Lower leg skin (tissue), 4 donors: ENCODE measurements around the gene TMEM184A. TPM values are rescaled to one million over a fixed set of nuclear protein-coding genes. Genes with fewer than 3 reads are reported as not detected.

ENCODE experiments used
- DNase-seq, 2 donors: peaks; one replicate each; pipeline ENCODE4 v3.0.0-alpha.2; 2019; ENCODE audit warnings: low spot score in 2 of 2
- H3K4me3 ChIP-seq: fragments of 200-600 bp; sonication (generic); 2 replicates; pipeline ENCODE4 v1.5.1; 2017; ENCODE audit warnings: mild to moderate bottlenecking, low read depth; ENCODE audit not compliant: poor library complexity, severe bottlenecking
- POLR2A ChIP-seq, 2 donors: fragments of 450-650 bp; IDR thresholded peaks; one replicate each; pipeline ENCODE4 v1.6.1; 2016 to 2017; ENCODE audit warnings: antibody characterized with exemption in 2 of 2, mild to moderate bottlenecking in 1 of 2, moderate library complexity in 1 of 2
- WGBS, 2 donors: methylation state at CpG; one replicate each; pipeline ENCODE4 v1.1.5; 2018; 5-methylcytosine and 5-hydroxymethylcytosine counted together
- intact Hi-C: fragments of 100-400 bp; cut with DNase I; formaldehyde crosslinking; loops from one replicate; pipeline ENCODE4 v1.15.0; 2023; ENCODE audit warnings: low total_unique reads
- total RNA-seq, 4 donors: library from RNA; depleted of rRNA; stranded (reverse); fragments of >200 nt; gene quantifications; one replicate each; pipeline ENCODE4 v1.1.0, GENCODE V29; 2016
- TF ChIP-seq, protein P1 (sequence below), 3 donors: fragments of 450-650 bp; IDR thresholded peaks; one replicate each; pipeline ENCODE4 v1.5.1; 2016; ENCODE audit warnings: antibody characterized with exemption in 3 of 3, mild to moderate bottlenecking in 3 of 3, moderate library complexity in 2 of 3

The TMEM184A gene
- total RNA-seq, 4 donors from 2014 or later: 70.5 to 177 (median 119) TPM

DNA sequence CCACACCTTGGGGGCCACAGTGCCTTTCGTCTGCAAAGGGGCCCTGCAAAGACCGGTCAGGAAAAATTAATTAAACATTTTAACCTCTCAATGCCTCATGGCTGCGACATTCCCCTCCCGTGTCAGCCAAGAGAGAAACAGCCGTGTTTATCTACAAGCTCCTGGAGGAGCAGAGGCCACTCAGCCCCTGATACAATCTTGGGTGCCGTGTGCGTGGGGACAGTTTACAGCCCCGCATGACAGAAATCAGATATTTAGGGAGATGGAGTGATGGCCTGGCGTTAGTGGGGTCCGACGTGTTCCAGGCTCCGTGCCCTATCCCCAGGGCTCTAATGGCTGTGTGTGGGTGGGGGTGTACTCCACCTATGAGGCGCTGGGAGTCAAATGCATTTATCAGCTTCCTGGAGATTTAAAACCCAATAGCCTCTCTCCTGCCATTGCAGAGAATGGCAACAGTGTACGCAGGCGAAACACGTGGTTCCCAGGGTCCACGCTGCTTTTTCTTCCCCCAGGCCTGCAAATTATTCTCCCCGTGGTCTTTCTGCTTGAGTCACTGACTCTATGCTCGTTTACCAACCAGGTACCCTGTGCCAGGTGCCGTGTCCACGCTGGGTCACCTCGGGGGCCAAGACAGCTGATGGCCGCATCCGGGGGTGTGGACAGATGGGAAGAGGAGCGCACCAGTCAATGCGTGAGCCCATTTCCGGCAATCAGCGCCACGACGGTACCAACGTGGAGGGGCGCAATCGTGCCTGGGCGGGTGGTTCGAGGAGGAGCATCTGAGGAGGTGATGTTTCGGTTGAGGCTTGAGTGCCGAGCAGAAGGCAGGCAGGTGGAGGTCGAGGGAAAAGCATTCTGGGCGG is 40.4 kb upstream of the TMEM184A start:
- intact Hi-C loops: no loop called here
- DNase-seq: no peak
- WGBS, 2 donors: 78 to 80% methylated on average over 38 to 39 of the region's 39 CpGs
- TF ChIP-seq, protein P1, sequence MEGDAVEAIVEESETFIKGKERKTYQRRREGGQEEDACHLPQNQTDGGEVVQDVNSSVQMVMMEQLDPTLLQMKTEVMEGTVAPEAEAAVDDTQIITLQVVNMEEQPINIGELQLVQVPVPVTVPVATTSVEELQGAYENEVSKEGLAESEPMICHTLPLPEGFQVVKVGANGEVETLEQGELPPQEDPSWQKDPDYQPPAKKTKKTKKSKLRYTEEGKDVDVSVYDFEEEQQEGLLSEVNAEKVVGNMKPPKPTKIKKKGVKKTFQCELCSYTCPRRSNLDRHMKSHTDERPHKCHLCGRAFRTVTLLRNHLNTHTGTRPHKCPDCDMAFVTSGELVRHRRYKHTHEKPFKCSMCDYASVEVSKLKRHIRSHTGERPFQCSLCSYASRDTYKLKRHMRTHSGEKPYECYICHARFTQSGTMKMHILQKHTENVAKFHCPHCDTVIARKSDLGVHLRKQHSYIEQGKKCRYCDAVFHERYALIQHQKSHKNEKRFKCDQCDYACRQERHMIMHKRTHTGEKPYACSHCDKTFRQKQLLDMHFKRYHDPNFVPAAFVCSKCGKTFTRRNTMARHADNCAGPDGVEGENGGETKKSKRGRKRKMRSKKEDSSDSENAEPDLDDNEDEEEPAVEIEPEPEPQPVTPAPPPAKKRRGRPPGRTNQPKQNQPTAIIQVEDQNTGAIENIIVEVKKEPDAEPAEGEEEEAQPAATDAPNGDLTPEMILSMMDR (IDR thresholded peaks at IDR 0.05): no peak
- TF ChIP-seq POLR2A (IDR thresholded peaks at IDR 0.05): no peak
- no peak overlapping the region for H3K4me3 ChIP-seq

DNA sequence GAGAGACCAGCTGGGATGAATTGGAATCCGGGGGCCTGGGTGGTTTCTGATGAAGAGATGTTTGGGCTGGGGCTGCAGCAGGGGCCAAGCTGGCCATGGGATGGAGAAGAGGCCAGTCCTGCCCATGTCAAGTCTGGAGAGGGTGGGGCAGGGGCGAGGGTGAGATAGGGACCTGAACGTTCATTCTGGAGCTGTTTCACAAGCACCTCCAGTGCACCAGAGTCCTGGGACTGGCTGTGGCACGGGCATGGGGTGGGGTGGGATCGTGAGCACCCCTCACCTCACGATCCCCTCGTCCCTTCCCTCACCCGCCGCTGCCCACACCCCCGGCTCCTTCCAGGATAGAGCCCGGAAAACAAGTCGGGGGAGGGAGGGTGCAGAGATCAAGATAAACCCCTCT is 39.6 kb upstream of the TMEM184A start:
- 70 to 74% methylated on average over 12 of the region's 12 CpGs for WGBS, 2 donors
- no peak for TF ChIP-seq POLR2A (IDR thresholded peaks at IDR 0.05)
- TF ChIP-seq, protein P1 (IDR thresholded peaks at IDR 0.05): no peak
- intact Hi-C loops: no loop called here
- H3K4me3 ChIP-seq: no peak overlapping the region
- DNase-seq: no peak

DNA sequence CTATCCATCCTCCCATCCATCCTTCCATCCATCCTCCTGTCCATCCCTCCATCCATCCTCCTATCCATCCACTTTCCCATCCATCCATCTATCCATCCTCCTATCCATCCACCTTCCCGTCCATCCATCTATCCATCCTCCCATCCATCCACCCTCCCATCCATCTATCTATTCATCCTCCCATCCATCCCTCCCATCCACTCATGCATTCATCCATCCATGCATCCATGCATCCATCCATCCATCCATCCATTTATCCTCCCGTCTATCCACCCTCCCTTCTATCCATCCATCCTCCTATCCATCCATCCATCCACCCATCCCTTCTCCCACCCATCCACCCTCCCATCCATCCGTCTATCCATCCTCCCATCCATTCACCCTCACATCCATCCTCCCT is 39.0 kb upstream of the TMEM184A start:
- TF ChIP-seq, protein P1 (IDR thresholded peaks at IDR 0.05): no peak
- no peak for TF ChIP-seq POLR2A (IDR thresholded peaks at IDR 0.05)
- no peak for DNase-seq
- no peak overlapping the region for H3K4me3 ChIP-seq
- WGBS, 2 donors: 88 to 91% methylated on average over 3 of the region's 3 CpGs
- intact Hi-C loops: no loop called here

DNA sequence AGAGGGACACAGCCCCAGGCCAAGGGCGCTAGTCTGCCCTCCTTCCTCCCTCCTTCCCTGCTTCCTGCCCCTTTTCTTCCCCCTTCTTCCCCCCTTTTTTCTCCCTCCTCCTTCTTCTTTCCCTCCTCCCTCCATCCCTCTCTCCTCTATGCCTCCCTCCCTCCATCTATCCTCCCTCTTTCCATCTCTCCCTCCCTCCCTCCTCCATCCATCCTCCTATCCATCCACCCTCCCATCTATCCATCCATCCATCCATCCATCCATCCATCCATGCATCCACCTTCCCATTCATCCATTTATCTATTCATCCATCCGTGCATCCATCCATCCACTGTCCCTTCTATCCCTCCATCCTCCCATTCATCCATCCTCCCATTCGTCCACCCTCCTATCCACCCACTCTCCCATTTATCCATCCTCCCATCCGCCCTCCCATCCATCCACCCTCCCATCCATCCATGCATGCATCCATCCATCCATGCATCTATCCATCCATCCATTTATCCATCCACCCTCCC is 38.0 kb upstream of the TMEM184A start:
- TF ChIP-seq POLR2A (IDR thresholded peaks at IDR 0.05): no peak
- TF ChIP-seq, protein P1 (IDR thresholded peaks at IDR 0.05): no peak
- DNase-seq: no peak

DNA sequence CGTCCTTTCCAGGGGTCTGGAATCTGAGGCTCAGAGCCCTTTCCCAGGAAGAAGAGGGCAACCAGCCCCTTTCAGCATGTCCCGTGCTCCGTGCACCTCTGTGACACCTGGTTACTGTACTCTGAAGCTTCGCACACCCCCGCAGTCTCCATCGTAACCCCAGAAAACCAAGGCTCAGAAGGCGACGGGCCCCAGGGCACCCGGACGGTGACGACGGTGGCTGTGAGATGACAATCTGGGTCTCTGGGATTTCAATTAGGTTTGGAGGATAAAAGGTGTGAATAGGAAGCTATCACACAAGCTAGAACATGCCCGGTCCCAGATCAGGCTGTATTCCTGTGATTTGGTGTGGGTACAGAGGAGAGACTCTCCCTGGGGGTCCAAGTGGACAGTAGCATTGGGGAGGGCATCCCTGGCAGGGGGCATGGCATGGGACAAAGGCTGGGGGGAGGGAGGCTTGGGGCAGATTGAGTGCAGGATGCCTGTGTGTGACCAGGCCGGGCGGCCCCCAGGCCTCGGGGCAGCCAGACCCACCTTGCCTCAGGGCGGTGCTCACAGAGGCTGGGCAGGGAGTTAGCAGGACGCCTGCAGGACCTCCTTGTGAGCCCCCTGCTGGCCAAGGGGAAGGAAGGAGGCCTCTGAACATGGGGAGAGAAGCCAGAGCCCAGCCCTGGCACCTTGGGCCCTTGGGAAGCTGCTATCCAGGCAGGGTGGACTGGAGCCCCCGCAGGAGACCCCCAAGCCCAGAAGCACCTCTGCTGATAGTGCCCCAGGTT is 37.3 kb upstream of the TMEM184A start:
- H3K4me3 ChIP-seq: no peak overlapping the region
- intact Hi-C loops: no loop called here
- TF ChIP-seq POLR2A (IDR thresholded peaks at IDR 0.05): no peak
- TF ChIP-seq, protein P1 (IDR thresholded peaks at IDR 0.05): no peak
- 49 to 55% methylated on average over 17 to 19 of the region's 19 CpGs for WGBS, 2 donors
- no peak for DNase-seq

More for the DNA sequence above, 38.0 kb upstream of the TMEM184A start:
- intact Hi-C loops: no loop called here
- H3K4me3 ChIP-seq: no peak overlapping the region
- 79 to 88% methylated on average over 4 of the region's 4 CpGs for WGBS, 2 donors
